Prostate gland (tissue), 2 donors: Measurements from ENCODE around the gene IRS2. TPM values are rescaled to one million over a fixed set of nuclear protein-coding genes. Genes with fewer than 3 reads are reported as not detected.

ENCODE experiments used
- DNase-seq: peaks from one replicate; pipeline ENCODE4 v3.0.0-alpha.2; 2019; ENCODE audit warnings: low spot score
- H3K27ac ChIP-seq, 2 donors: fragments of 200-600 bp; sonication (generic); 2 replicates each; pipeline ENCODE4 v1.5.1; 2017 to 2019
- H3K27me3 ChIP-seq: fragments of 200-600 bp; sonication (generic); replicated peaks from 2 replicates; pipeline ENCODE4 v1.5.1; 2019; ENCODE audit not compliant: insufficient read depth
- H3K36me3 ChIP-seq, 2 donors: fragments of 200-600 bp; sonication (generic); 1 replicate in 1 of 2; 2 replicates in 1 of 2; pipeline versions ENCODE4 v1.5.1 to v1.8.1; 2017 to 2019
- H3K4me1 ChIP-seq: fragments of 200-600 bp; sonication (generic); replicated peaks from 2 replicates; pipeline ENCODE4 v1.5.1; 2019
- H3K4me3 ChIP-seq, 2 donors: fragments of 200-600 bp; sonication (generic); 2 replicates each; pipeline ENCODE4 v1.5.1; 2017 to 2019
- H3K9me3 ChIP-seq: fragments of 200-600 bp; sonication (generic); 2 replicates; pipeline ENCODE4 v1.5.1; 2017
- POLR2A ChIP-seq: fragments of 450-650 bp; IDR thresholded peaks from one replicate; pipeline ENCODE4 v1.6.1; 2016; ENCODE audit warnings: antibody characterized with exemption, mild to moderate bottlenecking
- POLR2AphosphoS5 ChIP-seq: sonication (generic); formaldehyde crosslinking; IDR thresholded peaks from one replicate; pipeline ENCODE4 v1.6.1; 2017; ENCODE audit warnings: antibody characterized with exemption
- WGBS: methylation state at CpG from one replicate; pipeline ENCODE4 v1.1.5; 2018; 5-methylcytosine and 5-hydroxymethylcytosine counted together
- intact Hi-C: fragments of 100-400 bp; cut with DNase I; formaldehyde crosslinking; loops from one replicate; pipeline ENCODE4 v1.14.2; 2022
- total RNA-seq, 2 donors: library from RNA; depleted of rRNA; stranded (reverse); fragments of >200 nt; gene quantifications; one replicate each; pipeline ENCODE4 v1.1.0, GENCODE V29; 2016
- TF ChIP-seq, protein P1 (sequence below), 4 experiments: fragments of 200-600 bp in 2 of 4; fragments of 450-650 bp in 2 of 4; sonication (generic) in 2 of 4; IDR thresholded peaks; 1 replicate in 3 of 4; 2 replicates in 1 of 4; pipeline ENCODE4 v1.5.1; 2016 to 2019; ENCODE audit warnings: antibody characterized with exemption in 4 of 4, mild to moderate bottlenecking in 2 of 4, moderate library complexity in 2 of 4

Gene IRS2
- total RNA-seq, 2 donors from 2014 or later = 43.5 to 54.8 TPM

DNA sequence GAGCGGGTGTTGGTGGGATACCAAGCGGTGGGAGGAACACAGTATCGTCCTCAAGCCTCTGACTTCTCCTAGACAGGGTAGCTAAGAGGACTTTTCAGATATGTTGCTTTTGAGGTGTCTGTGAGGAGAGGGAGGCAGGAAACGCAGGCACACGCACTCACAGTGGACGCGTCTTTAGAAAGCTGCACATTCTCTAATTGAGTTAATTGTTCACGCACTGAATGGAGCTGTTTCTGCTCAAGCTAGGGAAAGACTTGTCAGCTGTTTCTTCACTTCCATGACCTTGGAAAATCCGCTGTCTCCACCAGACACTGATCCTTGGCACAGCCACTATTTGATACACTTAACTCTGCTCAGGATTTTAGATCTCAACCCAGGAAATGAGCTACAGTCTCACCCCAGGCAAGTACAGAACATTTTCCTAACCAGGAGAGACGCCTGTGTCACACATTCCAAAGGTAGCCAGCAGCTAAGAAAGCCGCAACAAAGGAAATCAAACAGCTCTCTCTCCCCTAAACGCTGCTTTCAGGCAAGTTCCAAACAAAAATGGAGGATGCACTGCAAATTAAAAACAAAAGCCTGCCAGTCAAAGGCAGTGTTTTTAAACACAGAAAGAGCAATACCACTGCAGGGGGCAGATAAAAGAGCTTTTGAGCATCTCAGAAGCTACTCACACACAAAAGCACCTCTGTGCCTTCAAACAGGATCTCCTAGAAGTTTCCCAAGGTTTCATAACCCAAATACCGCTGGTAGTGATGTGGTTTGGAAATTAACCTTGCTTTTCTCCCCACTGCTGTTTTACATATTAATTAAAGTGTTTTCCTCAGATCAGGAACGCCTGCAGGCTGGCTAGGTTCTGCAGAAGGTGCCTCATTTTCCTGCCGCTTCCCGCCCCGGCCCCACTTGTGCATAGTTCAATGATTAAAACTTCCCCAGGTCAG is 57.3 kb downstream of the IRS2 start:
- DNase-seq = no peak
- H3K36me3 ChIP-seq = no peaks in the 10 kb centered on the region
- TF ChIP-seq POLR2AphosphoS5 = no peak
- TF ChIP-seq POLR2A = no peak
- TF ChIP-seq, protein P1, sequence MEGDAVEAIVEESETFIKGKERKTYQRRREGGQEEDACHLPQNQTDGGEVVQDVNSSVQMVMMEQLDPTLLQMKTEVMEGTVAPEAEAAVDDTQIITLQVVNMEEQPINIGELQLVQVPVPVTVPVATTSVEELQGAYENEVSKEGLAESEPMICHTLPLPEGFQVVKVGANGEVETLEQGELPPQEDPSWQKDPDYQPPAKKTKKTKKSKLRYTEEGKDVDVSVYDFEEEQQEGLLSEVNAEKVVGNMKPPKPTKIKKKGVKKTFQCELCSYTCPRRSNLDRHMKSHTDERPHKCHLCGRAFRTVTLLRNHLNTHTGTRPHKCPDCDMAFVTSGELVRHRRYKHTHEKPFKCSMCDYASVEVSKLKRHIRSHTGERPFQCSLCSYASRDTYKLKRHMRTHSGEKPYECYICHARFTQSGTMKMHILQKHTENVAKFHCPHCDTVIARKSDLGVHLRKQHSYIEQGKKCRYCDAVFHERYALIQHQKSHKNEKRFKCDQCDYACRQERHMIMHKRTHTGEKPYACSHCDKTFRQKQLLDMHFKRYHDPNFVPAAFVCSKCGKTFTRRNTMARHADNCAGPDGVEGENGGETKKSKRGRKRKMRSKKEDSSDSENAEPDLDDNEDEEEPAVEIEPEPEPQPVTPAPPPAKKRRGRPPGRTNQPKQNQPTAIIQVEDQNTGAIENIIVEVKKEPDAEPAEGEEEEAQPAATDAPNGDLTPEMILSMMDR (IDR thresholded peaks at IDR 0.05) = no peak
- no peaks in the 10 kb centered on the region for H3K4me1 ChIP-seq
- 74% methylated on average over 17 of the region's 17 CpGs for WGBS
- H3K4me3 ChIP-seq = no peak overlapping the region
- H3K27ac ChIP-seq = no peak overlapping the region
- no peaks in the 10 kb centered on the region for H3K9me3 ChIP-seq
- H3K27me3 ChIP-seq = no peaks in the 10 kb centered on the region
- intact Hi-C loops = no loop called here

DNA sequence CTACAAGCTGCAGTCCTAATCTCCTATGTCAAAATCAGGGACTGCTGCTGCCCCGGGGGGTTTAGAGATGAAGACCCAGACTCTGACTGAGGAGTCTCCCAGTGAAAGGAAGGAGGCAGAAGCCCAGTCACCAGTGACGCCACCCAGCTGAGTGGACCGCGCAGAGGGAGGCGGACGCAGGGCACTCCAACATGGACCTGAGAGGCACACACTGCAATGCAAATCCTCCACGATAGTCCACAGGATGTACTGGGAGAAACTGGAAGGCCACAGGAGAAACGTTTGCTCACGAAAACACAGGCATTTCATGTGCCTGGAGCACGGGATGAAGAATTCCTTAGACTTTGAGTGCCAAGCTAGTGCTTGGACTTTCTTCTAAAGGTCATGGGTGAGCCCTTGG is 58.3 kb downstream of the IRS2 start:
- no peaks in the 10 kb centered on the region for H3K27me3 ChIP-seq
- H3K9me3 ChIP-seq = no peaks in the 10 kb centered on the region
- no peak overlapping the region for H3K4me3 ChIP-seq
- intact Hi-C loops = no loop called here
- 87% methylated on average over 10 of the region's 10 CpGs for WGBS
- no peaks in the 10 kb centered on the region for H3K4me1 ChIP-seq
- TF ChIP-seq POLR2AphosphoS5 = no peak
- no peak for TF ChIP-seq POLR2A
- TF ChIP-seq, protein P1 (IDR thresholded peaks at IDR 0.05) = no peak
- H3K27ac ChIP-seq = no peak overlapping the region
- DNase-seq = no peak
- no peaks in the 10 kb centered on the region for H3K36me3 ChIP-seq

DNA sequence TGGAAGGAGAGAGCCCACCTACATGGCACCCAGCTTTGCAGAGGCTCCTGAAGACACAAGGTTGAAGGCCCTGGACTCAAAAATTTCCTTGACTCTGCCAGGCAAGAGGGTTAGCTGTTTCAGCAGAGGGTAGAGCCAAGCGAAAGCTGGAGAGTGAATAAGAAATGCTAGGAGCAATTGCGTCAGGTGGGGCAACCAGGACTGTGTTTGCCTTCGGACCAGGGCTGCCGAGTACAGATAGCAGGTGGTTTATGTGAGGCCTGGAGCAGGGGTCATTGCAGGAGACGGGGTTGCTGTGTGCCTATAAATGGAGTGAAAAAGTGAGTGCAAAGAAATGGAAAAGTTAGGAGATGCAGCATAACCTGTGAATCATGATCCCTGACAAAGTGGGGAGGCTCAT is 59.1 kb downstream of the IRS2 start:
- DNase-seq = no peak
- Histone ChIP-seq H3K27ac (no peak overlapping the region), H3K4me3 (no peak overlapping the region), H3K9me3 (no peaks in the 10 kb centered on the region), H3K36me3 (no peaks in the 10 kb centered on the region), H3K4me1 (no peaks in the 10 kb centered on the region), H3K27me3 (no peaks in the 10 kb centered on the region)
- 88% methylated on average over 5 of the region's 5 CpGs for WGBS
- intact Hi-C loops = no loop called here
- no peak for TF ChIP-seq POLR2AphosphoS5
- no peak for TF ChIP-seq POLR2A
- TF ChIP-seq, protein P1 (IDR thresholded peaks at IDR 0.05) = no peak

DNA sequence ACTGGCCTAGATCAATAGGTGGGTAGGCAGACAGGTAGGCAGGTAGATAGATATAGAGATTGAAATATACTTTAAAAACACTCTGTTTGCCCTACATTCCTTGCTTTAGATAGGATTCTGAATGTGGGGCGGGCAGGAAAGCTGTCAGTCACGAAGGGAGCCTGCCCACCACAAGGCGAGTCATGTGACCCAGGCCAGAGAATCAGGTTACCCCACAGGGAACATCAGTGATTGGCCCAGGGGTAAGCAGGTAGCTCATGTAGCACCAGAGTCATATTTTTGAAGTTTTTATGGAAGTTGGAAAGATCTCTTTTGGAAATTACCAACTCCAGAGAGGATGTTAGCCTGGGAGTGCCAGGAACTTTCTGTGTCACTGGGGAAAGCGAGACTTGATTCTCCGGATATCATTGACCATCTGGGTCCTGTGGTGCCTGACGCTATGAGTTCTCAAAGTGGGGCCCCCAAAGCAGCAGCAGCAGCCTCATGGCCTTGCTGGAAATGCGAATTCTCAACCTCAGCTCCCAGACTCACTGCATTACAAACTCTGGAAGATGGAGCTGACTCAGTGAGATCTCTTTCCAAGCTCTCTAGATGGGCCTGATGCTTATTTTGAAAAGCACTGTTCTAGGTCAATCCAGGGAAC is 60.3 kb downstream of the IRS2 start:
- Histone ChIP-seq H3K9me3 (no peaks in the 10 kb centered on the region), H3K4me1 (no peaks in the 10 kb centered on the region), H3K36me3 (no peaks in the 10 kb centered on the region), H3K27me3 (no peaks in the 10 kb centered on the region), H3K27ac (no peak overlapping the region), H3K4me3 (no peak overlapping the region)
- DNase-seq = no peak
- TF ChIP-seq, protein P1 (IDR thresholded peaks at IDR 0.05) = no peak
- TF ChIP-seq POLR2AphosphoS5 (no peak), POLR2A (no peak)
- 88% methylated on average over 7 of the region's 7 CpGs for WGBS
- intact Hi-C loops = no loop called here
